Mammary epithelial cell (primary cell): ENCODE results near the gene TTC28.
"Not testable (repeated sequence)": the region's sequence is repeated elsewhere in the genome, so short reads cannot be mapped to it uniquely, and the experiment has no call there.

Experiments used
- CTCF ChIP-seq, 2 donors: IDR thresholded peaks in 1 of 2; conservative IDR thresholded peaks in 1 of 2; 2 replicates each; pipeline ENCODE4 v1.5.1; 2011 to 2012; ENCODE audit warnings: inconsistent platforms in 2 of 2, low read length in 2 of 2, mild to moderate bottlenecking in 2 of 2, control low read depth in 1 of 2, low read depth in 1 of 2; ENCODE audit not compliant: insufficient read depth in 1 of 2; ENCODE audit errors: extremely low read depth in 1 of 2
- EZH2 ChIP-seq: IDR thresholded peaks from 2 replicates; pipeline ENCODE4 v1.6.1; 2012; ENCODE audit warnings: low read length, inconsistent platforms, borderline replicate concordance

- not testable (repeated sequence) for TF ChIP-seq CTCF (conservative IDR thresholded peaks at IDR 0.05 in 1 of 2, IDR thresholded peaks at IDR 0.05 in 1 of 2; ENCODE audit: extremely low read depth in 1 of 2, insufficient read depth in 1 of 2, low read depth in 1 of 2, low read length in 2 of 2)
- TF ChIP-seq EZH2: peak; percentile 95
Observed at GRCh38 chr22:28678778-28679610, 646 bp downstream of the TTC28 start.
